Measurements from ENCODE around the gene YAP1. TPM values are rescaled to one million over a fixed set of nuclear protein-coding genes. Genes with fewer than 3 reads are reported as not detected.

Gene YAP1
- total and polyA plus RNA-seq, 2 of the 4 experiments (the other 2 are of a cell fraction), result 121 to 251 TPM

GRCh38 chr11:102177974-102178631 lies 67.9 kb downstream of the YAP1 start (continued):
- TF ChIP-seq, protein P1, sequence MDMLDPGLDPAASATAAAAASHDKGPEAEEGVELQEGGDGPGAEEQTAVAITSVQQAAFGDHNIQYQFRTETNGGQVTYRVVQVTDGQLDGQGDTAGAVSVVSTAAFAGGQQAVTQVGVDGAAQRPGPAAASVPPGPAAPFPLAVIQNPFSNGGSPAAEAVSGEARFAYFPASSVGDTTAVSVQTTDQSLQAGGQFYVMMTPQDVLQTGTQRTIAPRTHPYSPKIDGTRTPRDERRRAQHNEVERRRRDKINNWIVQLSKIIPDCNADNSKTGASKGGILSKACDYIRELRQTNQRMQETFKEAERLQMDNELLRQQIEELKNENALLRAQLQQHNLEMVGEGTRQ (IDR thresholded peaks at IDR 0.05; ENCODE audit: low read depth, low read length), result no peak

DNA sequence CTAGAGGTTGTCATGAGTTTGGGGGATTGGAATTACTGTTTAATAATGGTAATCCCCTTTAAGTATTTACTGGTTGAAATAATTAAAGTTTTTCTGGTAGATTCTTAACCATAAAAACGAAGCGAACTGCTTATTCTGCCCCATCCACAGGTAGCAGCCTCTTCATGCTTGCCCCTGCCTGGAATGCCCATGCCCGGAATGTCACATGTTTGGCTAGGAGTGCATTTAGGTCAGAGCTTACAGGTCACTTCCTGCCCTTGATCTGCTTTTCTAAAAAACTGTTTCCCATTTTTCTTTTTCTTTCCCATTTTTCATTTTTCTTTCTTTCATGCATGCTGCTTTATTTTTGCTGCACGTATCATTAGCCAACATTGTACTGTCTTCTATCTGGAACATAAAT lies 69.1 kb downstream of the YAP1 start:
- Histone ChIP-seq H3K23ac (ENCODE audit: low read depth, low read length) (peak overlapping the region; percentile 84; the same call in 1 of the 2 replicates), H3K4me3 (ENCODE audit: insufficient read depth, low read depth, low read length) (no peak overlapping the region), H3K4ac (ENCODE audit: low read depth, low read length) (peak overlapping the region; percentile 76; the same call in 1 of the 2 replicates), H3K27ac (ENCODE audit: insufficient read depth, low read length) (peak overlapping the region; percentile 62), H3K27me3 (ENCODE audit: control insufficient read depth, insufficient read depth, low read length) (no peaks in the 10 kb centered on the region), H3K9me1 (ENCODE audit: insufficient read depth, low read length) (peaks cover 5% of the 10 kb centered on the region; the same call in 1 of the 2 replicates), H2BK20ac (ENCODE audit: low read depth, low read length) (peak overlapping the region; percentile 76; the same call in 1 of the 2 replicates), H2BK5ac (ENCODE audit: low read depth, low read length, poor library complexity, severe bottlenecking) (peak overlapping the region; percentile 100), H3K36me3 (ENCODE audit: control insufficient read depth, insufficient read depth, low read length) (peaks cover 9% of the 10 kb centered on the region), H3K9me3 (ENCODE audit: control insufficient read depth, insufficient read depth, low read length) (no peaks in the 10 kb centered on the region), H4K91ac (ENCODE audit: insufficient read depth, low read depth, low read length) (no peak overlapping the region), H3K4me1 (ENCODE audit: control insufficient read depth, insufficient read depth, low read length) (peaks cover 10% of the 10 kb centered on the region), H3K79me1 (ENCODE audit: low read depth in 1 of 2, low read length in 2 of 2) (peaks cover 23 to 70% of the 10 kb centered on the region in 2 experiments), H2BK120ac (ENCODE audit: low read depth, low read length) (peak overlapping the region; percentile 74), H3K18ac (ENCODE audit: low read depth, low read length) (peak overlapping the region; percentile 61; the same call in 1 of the 2 replicates), H2AFZ (replicated peaks; ENCODE audit: low read length, poor library complexity) (no peak overlapping the region), H3K9ac (ENCODE audit: low read depth, low read length) (no peak overlapping the region), H4K20me1 (ENCODE audit: insufficient read depth, low read length) (peaks cover 8% of the 10 kb centered on the region; the same call in 1 of the 2 replicates), H4K8ac (ENCODE audit: low read depth in 2 of 2, low read length in 2 of 2) (peak overlapping the region; percentile 23 to 37; a peak in 3 of 4 replicates), H3K14ac (replicated peaks; ENCODE audit: low read depth, low read length) (0 out of 2 replicates have a peak overlapping the region, but pooled peaks have one; percentile 69), H3K56ac (ENCODE audit: extremely low read depth, insufficient read depth, low read length) (no peak overlapping the region), H2AK5ac (ENCODE audit: low read depth, low read length) (peak overlapping the region; percentile 71), H2BK15ac (ENCODE audit: low read depth, low read length) (peak overlapping the region; percentile 18; the same call in 1 of the 3 replicates), H4K5ac (ENCODE audit: low read depth, low read length) (peak overlapping the region; percentile 56; the same call in 1 of the 2 replicates), H3K4me2 (ENCODE audit: low read depth, low read length) (no peak overlapping the region), H2AK9ac (replicated peaks; ENCODE audit: low read depth, low read length, poor library complexity) (no peak overlapping the region)
- no TSS peak for BruUV-seq (replicated peaks)
- dilution Hi-C loops (cut with HindIII; ENCODE audit: low sequenced_read_pairs, unreplicated experiment) (no loop called here), in situ Hi-C loops (cut with MboI; ENCODE audit: low sequenced_read_pairs) (no loop called here), intact Hi-C loops (cut with micrococcal nuclease) (no loop called here)
- WGBS, 2 experiments (ENCODE audit: extremely low coverage in 2 of 2, insufficient read length in 1 of 2), result 100% methylated on average over 3 of the region's 4 CpGs; no CpG with 5 or more reads in 1 of the 2 experiments
- no peak for ATAC-seq (ENCODE audit: low read depth)
- CTCF ChIA-PET, result interaction anchor here (3.3 kb wide), 1 partner anchor 7 kb away, joined by 9 read pairs; no protein-coding TSS in a partner anchor
- POLR2A ChIA-PET (ENCODE audit: unreplicated experiment), result no interaction called here
- DNase-seq, result no peak
- TF ChIP-seq RAD21 (IDR thresholded peaks at IDR 0.05; ENCODE audit: low read length) (no peak), NFE2L2 (IDR thresholded peaks at IDR 0.05; ENCODE audit: low read depth, low read length) (no peak), MXI1 (IDR thresholded peaks at IDR 0.05; ENCODE audit: borderline replicate concordance, low read depth, low read length) (no peak), FOS (IDR thresholded peaks at IDR 0.05; ENCODE audit: low read depth, low read length) (no peak), MAFK (IDR thresholded peaks at IDR 0.05; ENCODE audit: low read depth, low read length) (no peak)
